IPS-11a (cell line): Measurements from ENCODE around the gene BORCS6.
"Not testable (repeated sequence)": the region's sequence is repeated elsewhere in the genome, so short reads cannot be mapped to it uniquely, and the experiment has no call there.

Experiments used
- H3K4me3 ChIP-seq: one replicate; pipeline ENCODE4 v1.5.1; 2013; ENCODE audit warnings: low read depth, low read length, control low read depth

BORCS6 gene

DNA sequence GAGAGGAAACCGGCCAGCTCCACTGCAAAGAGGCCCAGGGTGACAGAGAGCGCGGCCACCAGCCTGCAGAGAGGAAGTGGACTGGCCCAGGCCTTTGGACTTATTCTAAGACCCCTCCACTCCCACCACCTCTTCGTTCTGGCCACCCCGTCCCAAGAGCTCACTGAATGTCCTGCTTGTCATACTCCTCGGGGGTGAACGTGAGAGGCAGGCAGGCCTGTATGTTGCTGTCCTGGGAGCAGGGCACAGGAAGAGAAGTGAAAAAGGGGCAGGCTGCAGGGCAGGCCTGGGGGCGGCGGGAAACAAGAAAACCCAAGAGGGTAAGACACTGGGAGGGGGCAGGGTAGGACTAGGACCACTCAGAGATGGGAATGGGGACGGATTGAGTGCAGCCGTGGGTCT is 14.2 kb downstream of the BORCS6 start:
- H3K4me3 ChIP-seq = peak overlapping the region; percentile 71

- peak overlapping the region; percentile 50 for H3K4me3 ChIP-seq
Measured at GRCh38 chr17:8173871-8174322, 16.1 kb downstream of the BORCS6 start.

- peak overlapping the region; percentile 50 for H3K4me3 ChIP-seq
Measured at GRCh38 chr17:8173056-8173870, 16.7 kb downstream of the BORCS6 start.

DNA sequence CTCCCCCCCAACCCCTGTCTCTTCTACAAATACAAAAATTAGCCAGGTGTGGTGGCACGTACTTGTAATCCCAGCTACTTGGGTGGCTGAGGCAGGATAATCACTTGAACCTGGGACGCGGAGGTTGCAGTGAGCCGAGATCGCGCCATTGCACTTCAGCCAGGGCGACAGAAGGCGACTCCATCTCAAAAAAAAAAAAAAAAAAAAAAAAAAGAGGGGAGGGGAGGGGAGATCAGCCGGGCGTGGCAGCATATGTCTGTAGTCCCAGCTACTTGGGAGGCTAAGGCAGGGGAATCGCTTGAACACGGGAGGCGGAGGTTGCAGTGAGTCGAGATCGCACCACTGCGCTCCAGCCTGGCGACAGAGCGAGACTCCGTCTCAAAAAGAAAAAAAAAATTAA is 19.8 kb downstream of the BORCS6 start:
- not testable (repeated sequence) for H3K4me3 ChIP-seq

- H3K4me3 ChIP-seq = no peak overlapping the region
Measured at GRCh38 chr17:8167526-8167925, 22.5 kb downstream of the BORCS6 start.

- no peak overlapping the region for H3K4me3 ChIP-seq
Measured at GRCh38 chr17:8166731-8167130, 23.2 kb downstream of the BORCS6 start.

DNA sequence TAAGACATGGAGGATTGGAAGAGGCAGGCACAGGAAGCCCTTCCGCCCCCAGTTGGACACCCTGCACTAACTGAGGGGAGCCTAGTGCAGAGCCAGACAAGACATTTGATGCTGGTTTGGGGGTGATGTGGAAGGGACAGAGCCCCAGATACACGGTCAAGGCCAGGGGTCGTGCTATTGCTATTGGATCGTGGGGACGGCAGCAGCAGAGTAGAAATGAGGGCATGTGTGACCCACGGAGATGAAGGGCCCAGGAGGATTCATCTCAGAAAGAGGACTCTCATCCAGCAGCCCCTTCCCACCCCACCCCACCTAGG is 25.2 kb downstream of the BORCS6 start:
- no peak overlapping the region for H3K4me3 ChIP-seq

DNA sequence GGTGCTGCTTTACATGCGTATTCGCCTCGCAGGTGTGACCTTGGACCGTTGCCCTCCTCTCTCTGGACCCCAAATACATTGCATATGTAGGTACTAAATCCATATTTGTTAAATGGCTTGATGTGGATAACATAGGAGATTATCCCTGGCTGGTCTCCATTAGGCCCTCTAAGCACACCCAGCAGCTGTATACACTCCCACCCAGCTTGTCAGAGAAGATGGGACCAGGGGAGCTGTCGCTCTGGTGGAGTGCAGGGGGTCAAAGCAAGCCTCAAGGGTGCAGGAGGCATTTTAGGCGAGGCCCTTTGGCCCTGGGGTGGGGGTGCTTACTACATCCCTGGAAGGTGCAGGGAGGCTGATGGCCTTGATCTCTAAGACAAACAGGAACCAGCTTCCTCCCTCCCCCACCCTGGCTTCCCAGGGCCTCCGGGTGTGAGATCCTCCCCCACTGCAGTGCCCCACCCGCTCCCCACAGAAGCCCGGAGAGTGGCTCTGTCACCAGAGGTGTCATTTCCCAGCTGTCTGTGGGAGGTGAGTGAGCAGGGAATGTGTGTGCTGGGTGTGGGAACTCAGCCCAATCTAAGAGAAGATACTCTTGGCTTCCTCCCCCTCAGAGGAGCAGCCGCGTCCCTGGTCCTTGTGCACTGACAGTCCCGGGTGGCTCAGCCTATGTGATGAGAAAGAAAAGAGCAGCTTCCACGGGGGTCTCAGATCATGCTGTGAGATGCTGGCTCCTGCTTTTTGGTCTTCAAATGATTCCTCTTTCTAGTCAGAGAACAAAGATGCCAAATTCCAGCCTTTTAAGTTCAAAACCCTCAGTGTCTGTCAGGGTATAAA is 25.8 kb downstream of the BORCS6 start:
- H3K4me3 ChIP-seq = peak overlapping the region; percentile 14

DNA sequence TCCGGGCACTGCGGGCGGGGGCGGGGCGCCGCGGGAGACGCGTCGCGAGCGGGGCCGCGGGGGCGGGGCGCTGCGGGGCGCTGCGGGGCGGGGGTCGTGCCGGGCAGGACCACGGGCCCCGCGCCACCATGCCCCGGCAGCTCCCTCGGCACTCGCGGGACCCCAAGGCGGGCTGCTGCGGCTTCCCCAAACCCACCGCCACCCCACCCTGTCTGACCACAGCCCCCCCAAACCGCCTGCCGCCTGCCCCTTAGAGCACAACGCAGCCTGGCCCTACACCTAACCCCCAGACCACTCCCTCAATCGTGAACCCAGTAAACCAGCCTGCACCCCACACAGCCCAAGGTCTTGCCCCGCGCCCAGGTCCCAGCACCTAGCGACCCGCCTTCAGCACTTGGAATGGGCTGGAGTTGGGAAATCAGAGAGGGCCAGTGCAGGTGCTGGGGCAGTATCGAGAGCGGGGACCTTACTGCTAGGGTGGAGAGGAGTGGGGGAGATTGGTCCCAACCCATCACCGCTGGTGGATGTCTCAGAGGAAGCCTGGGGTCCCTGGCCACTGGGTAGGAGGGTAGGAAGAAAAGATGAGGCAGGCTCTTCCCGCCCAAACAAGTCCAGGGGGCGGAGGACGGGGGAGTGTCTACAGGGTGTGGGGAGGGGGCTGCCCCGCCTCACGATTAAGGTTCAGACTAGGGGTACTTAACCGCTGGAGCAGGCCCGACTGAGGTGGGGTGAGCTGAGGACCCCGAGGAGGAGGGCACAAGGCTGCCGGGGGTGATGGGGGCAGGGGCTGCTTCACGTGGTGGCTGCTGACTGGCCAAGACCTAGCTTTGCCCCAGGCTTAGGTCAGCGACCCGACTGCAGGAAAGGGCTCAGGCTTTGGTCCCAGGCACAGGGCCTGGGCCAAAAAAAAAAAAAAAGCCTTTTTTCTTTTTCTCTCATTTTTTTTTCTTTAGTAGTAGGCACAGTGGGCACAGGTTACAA is 26.7 kb downstream of the BORCS6 start:
- H3K4me3 ChIP-seq = peak overlapping the region; percentile 94

GRCh38 chr17:8162233-8162996 is 27.6 kb downstream of the BORCS6 start, which contains the start of gene VAMP2:
Gene VAMP2 (minus strand): TSS chr17:8162948. CDS start chr17:8162879, 69 bp downstream.
- peak within 1 kb of the TSS; percentile 94 for H3K4me3 ChIP-seq

- peak overlapping the region; percentile 94 for H3K4me3 ChIP-seq
Measured at GRCh38 chr17:8161289-8162232, 28.4 kb downstream of the BORCS6 start.

DNA sequence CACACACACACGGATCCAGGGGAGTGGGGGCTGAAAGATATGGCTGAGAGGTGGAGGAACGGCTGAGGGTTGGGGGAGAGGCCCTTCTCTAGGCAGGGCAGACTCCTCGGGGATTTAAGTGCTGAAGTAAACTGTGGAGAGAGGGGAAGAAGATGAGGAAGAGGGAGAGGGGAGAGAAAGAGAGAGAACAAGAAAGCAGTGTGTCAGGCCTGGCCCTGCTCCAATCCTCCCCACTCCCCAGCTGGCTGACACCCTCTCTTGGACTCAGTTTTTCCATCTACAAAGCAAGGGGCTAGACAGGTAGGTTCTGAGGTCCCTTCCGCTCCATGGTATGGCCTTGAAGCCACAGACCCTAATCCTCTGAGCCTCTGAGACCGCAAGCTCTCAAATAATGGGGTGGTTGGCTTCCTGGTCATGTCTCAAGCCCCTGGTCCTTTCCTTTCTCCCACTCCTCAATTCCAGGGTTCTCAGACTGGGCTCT is 29.2 kb downstream of the BORCS6 start:
- no peak overlapping the region for H3K4me3 ChIP-seq

- no peak overlapping the region for H3K4me3 ChIP-seq
Measured at GRCh38 chr17:8160224-8160577, 29.8 kb downstream of the BORCS6 start.

GRCh38 chr17:8159459-8160223 is 30.3 kb downstream of the BORCS6 start:
- no peak overlapping the region for H3K4me3 ChIP-seq

DNA sequence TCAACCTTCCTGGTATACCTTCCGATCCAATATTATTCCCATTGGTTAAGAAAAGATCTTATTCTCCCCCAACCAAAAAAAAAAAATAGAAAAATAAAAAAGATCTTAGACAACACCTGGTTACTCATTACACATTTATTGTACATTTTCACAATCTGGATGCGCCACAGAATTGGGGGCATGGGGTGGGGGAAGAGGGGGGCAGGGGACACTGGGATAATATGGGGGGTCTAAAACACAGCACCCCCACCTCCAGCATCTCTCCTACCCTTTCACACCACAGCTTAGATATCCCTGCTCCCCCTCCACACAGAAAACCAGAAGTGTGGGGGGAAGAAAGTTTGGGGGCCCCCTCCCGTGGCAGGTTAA is 31.0 kb downstream of the BORCS6 start:
- no peak overlapping the region for H3K4me3 ChIP-seq

- no peak overlapping the region for H3K4me3 ChIP-seq
Measured at GRCh38 chr17:8158267-8159031, 31.5 kb downstream of the BORCS6 start.

DNA sequence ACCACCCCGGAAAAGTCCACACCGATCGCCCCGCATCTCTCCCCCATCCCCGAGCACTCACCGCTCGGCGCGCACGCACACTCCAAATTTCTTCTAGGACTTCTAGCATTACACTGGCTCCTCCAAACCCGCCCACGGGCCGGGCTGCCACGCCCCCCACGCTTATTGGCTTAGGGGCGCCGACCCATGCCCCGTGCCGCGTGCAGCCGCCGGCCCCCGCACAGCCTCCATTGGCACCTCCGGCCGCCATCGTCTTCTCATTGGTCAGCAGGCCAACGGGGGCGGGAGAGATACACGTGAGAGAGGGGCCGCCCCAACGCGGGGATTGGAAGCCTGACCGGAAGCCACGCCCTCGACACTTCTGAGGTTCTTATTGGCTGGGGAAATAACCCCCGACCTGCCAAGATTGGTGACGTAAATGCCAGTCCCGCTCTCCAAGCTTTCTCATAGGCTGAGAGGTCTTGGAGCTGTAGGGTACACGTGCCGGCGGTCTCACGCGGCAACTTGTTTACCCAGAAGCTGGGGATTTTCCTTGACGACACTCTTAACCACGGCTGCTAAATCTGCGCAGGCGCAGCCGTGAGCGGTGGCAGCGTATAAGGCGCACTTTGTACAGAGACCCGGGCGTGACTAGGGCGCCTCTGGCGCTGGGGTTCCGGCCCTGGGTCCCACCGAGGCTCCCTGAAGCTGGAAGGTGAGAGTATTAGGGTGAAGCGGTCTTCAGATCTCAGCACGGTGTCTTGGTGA is 33.6 kb downstream of the BORCS6 start:
- H3K4me3 ChIP-seq = peak overlapping the region; percentile 75
